Measurements from ENCODE around the gene PSRC1. TPM values are rescaled to one million over a fixed set of nuclear protein-coding genes. Genes with fewer than 3 reads are reported as not detected.

PSRC1 gene
- total RNA-seq, 1 experiment from 2014 or later = 60.3 TPM

GRCh38 chr1:109249654-109250401 lies 33.1 kb downstream of the PSRC1 start:
- TF ChIP-seq, protein P1, sequence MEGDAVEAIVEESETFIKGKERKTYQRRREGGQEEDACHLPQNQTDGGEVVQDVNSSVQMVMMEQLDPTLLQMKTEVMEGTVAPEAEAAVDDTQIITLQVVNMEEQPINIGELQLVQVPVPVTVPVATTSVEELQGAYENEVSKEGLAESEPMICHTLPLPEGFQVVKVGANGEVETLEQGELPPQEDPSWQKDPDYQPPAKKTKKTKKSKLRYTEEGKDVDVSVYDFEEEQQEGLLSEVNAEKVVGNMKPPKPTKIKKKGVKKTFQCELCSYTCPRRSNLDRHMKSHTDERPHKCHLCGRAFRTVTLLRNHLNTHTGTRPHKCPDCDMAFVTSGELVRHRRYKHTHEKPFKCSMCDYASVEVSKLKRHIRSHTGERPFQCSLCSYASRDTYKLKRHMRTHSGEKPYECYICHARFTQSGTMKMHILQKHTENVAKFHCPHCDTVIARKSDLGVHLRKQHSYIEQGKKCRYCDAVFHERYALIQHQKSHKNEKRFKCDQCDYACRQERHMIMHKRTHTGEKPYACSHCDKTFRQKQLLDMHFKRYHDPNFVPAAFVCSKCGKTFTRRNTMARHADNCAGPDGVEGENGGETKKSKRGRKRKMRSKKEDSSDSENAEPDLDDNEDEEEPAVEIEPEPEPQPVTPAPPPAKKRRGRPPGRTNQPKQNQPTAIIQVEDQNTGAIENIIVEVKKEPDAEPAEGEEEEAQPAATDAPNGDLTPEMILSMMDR (conservative IDR thresholded peaks at IDR 0.05) = no peak
- Mint-ChIP-seq H3K27me3 (ENCODE audit: low read depth) (peaks cover 48% of the 10 kb centered on the region), H3K4me3 (peak overlapping the region; percentile 61 to 76), H3K27ac (no peak overlapping the region), H3K9me3 (peaks cover 14 to 21% of the 10 kb centered on the region in 2 experiments), H3K4me1 (peaks cover 31 to 32% of the 10 kb centered on the region in 2 experiments), H3K36me3 (ENCODE audit: insufficient read depth in 1 of 3, low read depth in 3 of 3) (peaks cover 22 to 30% (median 25%) of the 10 kb centered on the region in 3 experiments)
- Histone ChIP-seq H2BK5ac (ENCODE audit: insufficient read length, low read length) (no peak overlapping the region), H3K79me1 (ENCODE audit: insufficient read depth, low read depth, low read length, poor library complexity, severe bottlenecking) (no peaks in the 10 kb centered on the region), H3K56ac (ENCODE audit: insufficient read length, low read depth, low read length) (no peak overlapping the region), H3K23ac (ENCODE audit: insufficient read length, low read depth, low read length) (no peak overlapping the region), H4K20me1 (ENCODE audit: control insufficient read depth, insufficient read depth, insufficient read length) (no peaks in the 10 kb centered on the region), H4K91ac (ENCODE audit: insufficient read length, low read depth, low read length) (no peak overlapping the region), H2BK15ac (ENCODE audit: low read depth, low read length) (no peak overlapping the region), H2AFZ (ENCODE audit: low read length) (no peak overlapping the region), H2BK12ac (ENCODE audit: insufficient read length, low read depth, low read length) (no peak overlapping the region), H2BK120ac (ENCODE audit: low read depth, low read length, poor library complexity, severe bottlenecking) (no peak overlapping the region), H2BK20ac (ENCODE audit: low read depth, low read length, poor library complexity, severe bottlenecking) (no peak overlapping the region), H3K9me3 (ENCODE audit: control insufficient read depth, low read depth, low read length) (no peaks in the 10 kb centered on the region), H3K18ac (ENCODE audit: insufficient read length, low read depth, low read length) (no peak overlapping the region), H3K27ac (ENCODE audit: insufficient read length, low read depth, low read length) (no peak overlapping the region), H2AK5ac (ENCODE audit: insufficient read length, low read length) (no peak overlapping the region), H3K27me3 (ENCODE audit: insufficient read depth, low read length) (peaks cover 4% of the 10 kb centered on the region; the same call in 1 of the 2 replicates), H3K9ac (ENCODE audit: extremely low read depth, insufficient read length, low read length) (no peak overlapping the region), H4K5ac (ENCODE audit: insufficient read length, low read depth, low read length) (no peak overlapping the region), H3K14ac (ENCODE audit: insufficient read depth, low read length) (peak overlapping the region; percentile 31; the same call in 1 of the 2 replicates), H3T11ph (ENCODE audit: low read length) (no peak overlapping the region), H3K4me1 (ENCODE audit: insufficient read depth, low read length) (no peaks in the 10 kb centered on the region), H3K4me2 (ENCODE audit: insufficient read depth, insufficient read length, low read length) (peak overlapping the region; percentile 40), H3K79me2 (ENCODE audit: insufficient read depth, low read length) (no peaks in the 10 kb centered on the region; the same call in 1 of the 2 replicates), H3K23me2 (ENCODE audit: insufficient read length, low read depth, low read length, poor library complexity, severe bottlenecking) (peaks cover 5% of the 10 kb centered on the region), H4K8ac (replicated peaks; ENCODE audit: insufficient read length, low read depth, low read length) (no peak overlapping the region), H3K4ac (ENCODE audit: low read depth, low read length) (no peak overlapping the region)
- DNase-seq = no peak
- WGBS (ENCODE audit: extremely low coverage, insufficient read length, low lambda C conversion rate) = no CpG with 5 or more reads among the region's 80 CpGs

Data from H9 (cell line).